ENCODE data around the gene DCTN1.

The DCTN1 gene

GRCh38 chr2:74316627-74317295 lies 63.4 kb downstream of the DCTN1 start:
- no peak for DNase-seq

- DNase-seq: no peak
These were observed 66.0 kb downstream of the DCTN1 start for GRCh38 chr2:74314107-74314506.

GRCh38 chr2:74313497-74313896 lies 66.6 kb downstream of the DCTN1 start:
- no peak for DNase-seq

GRCh38 chr2:74312913-74313312 lies 67.2 kb downstream of the DCTN1 start:
- DNase-seq: no peak
